ENCODE measurements around the gene AOX1.

- no peak for TF ChIP-seq CTCF (IDR thresholded peaks at IDR 0.05)
- TF ChIP-seq POLR2AphosphoS5 (IDR thresholded peaks at IDR 0.05): no peak
- TF ChIP-seq POLR2A (IDR thresholded peaks at IDR 0.05): no peak
Measured at GRCh38 chr2:200614249-200614648, 28.4 kb downstream of the AOX1 start.

All from prostate gland (tissue), 2 donors.